IPS-NIHi11 (cell line): Measurements from ENCODE around the gene SPG7.
A peak's percentile ranks its signal among the peaks of the same experiment; 100 is the strongest.
"Not testable (repeated sequence)": the region's sequence is repeated elsewhere in the genome, so short reads cannot be mapped to it uniquely, and the experiment has no call there.

Experiments
- DNase-seq: peaks from one replicate; pipeline ENCODE4 v3.0.0; 2012; ENCODE audit warnings: mixed read lengths, low spot score

Gene SPG7

GRCh38 chr16:89581045-89581695 is 73.0 kb downstream of the SPG7 start:
- peak; percentile 9 for DNase-seq

- peak; percentile 10 for DNase-seq
Observed at GRCh38 chr16:89581861-89582563, 73.8 kb downstream of the SPG7 start.

GRCh38 chr16:89582614-89583196 is 74.5 kb downstream of the SPG7 start:
- DNase-seq: peak; percentile 9

- peak; percentile 14 for DNase-seq
Observed at GRCh38 chr16:89583197-89583894, 75.1 kb downstream of the SPG7 start.

GRCh38 chr16:89583895-89584644 is 75.9 kb downstream of the SPG7 start:
- peak; percentile 32 for DNase-seq

GRCh38 chr16:89584768-89585549 is 76.8 kb downstream of the SPG7 start:
- no peak for DNase-seq

- no peak for DNase-seq
Observed at GRCh38 chr16:89586218-89586617, 78.0 kb downstream of the SPG7 start.

GRCh38 chr16:89586853-89587252 is 78.7 kb downstream of the SPG7 start:
- peak; percentile 79 for DNase-seq

- not testable (repeated sequence) for DNase-seq
Observed at GRCh38 chr16:89587676-89588075, 79.5 kb downstream of the SPG7 start.

GRCh38 chr16:89588413-89589109 is 80.4 kb downstream of the SPG7 start:
- no peak for DNase-seq

GRCh38 chr16:89589241-89589926 is 81.2 kb downstream of the SPG7 start:
- DNase-seq: no peak

- no peak for DNase-seq
Observed at GRCh38 chr16:89593841-89594240, 85.6 kb downstream of the SPG7 start.

- DNase-seq: no peak
Observed at GRCh38 chr16:89595330-89596060, 87.3 kb downstream of the SPG7 start.

GRCh38 chr16:89596061-89596689 is 88.0 kb downstream of the SPG7 start:
- DNase-seq: no peak

- no peak for DNase-seq
Observed at GRCh38 chr16:89596957-89597649, 88.9 kb downstream of the SPG7 start.

- DNase-seq: no peak
Observed at GRCh38 chr16:89598199-89598598, 90.0 kb downstream of the SPG7 start.

- DNase-seq: peak; percentile 83
Observed at GRCh38 chr16:89599451-89599858, 91.3 kb downstream of the SPG7 start.

- no peak for DNase-seq
Observed at GRCh38 chr16:89599902-89600301, 91.7 kb downstream of the SPG7 start.
